Mucosa of descending colon (tissue), 3 donors: Measurements from ENCODE around the gene CLSTN2. TPM values are rescaled to one million over a fixed set of nuclear protein-coding genes. Genes with fewer than 3 reads are reported as not detected.

ENCODE experiments used
- ATAC-seq: fragments of 200-7000 bp; cut with Tn5 transposase; one replicate; pipeline ENCODE4 v1.9.1; 2020; ENCODE audit warnings: mild to moderate bottlenecking, moderate library complexity
- DNase-seq, 3 donors: peaks; one replicate each; pipeline ENCODE4 v3.0.0-alpha.2; 2020
- H3K36me3 ChIP-seq: fragments of 200-600 bp; one replicate; pipeline ENCODE4 v1.8.0; 2021; ENCODE audit warnings: low read depth, mild to moderate bottlenecking
- H3K4me1 ChIP-seq: fragments of 200-600 bp; one replicate; pipeline ENCODE4 v1.8.0; 2021; ENCODE audit warnings: low read depth, mild to moderate bottlenecking
- H3K4me3 ChIP-seq: fragments of 200-600 bp; one replicate; pipeline ENCODE4 v1.8.0; 2021; ENCODE audit warnings: mild to moderate bottlenecking
- H3K9me3 ChIP-seq: fragments of 200-600 bp; one replicate; pipeline ENCODE4 v1.8.0; 2021; ENCODE audit warnings: mild to moderate bottlenecking
- intact Hi-C, 2 donors: fragments of 100-400 bp; cut with DNase I in 1 of 2; cut with micrococcal nuclease in 1 of 2; formaldehyde crosslinking; loops; one replicate each; pipeline versions ENCODE4 v1.11.0 to v1.11.1; 2022; cut with DNase I, micrococcal nuclease
- total RNA-seq, 3 donors: library from RNA; stranded (reverse); fragmentation: NEBNext Ultra II Directional in 2 of 3; extraction: Animal tissue kit (Norgen Biotek cat#: 25700) in 2 of 3; gene quantifications; one replicate each; pipeline versions ENCODE4 v1.2.1 to v1.2.4, GENCODE V29; 2021 to 2023
- TF ChIP-seq, protein P1 (sequence below): fragments of 200-600 bp; IDR thresholded peaks from one replicate; pipeline ENCODE4 v1.8.0; 2022; ENCODE audit warnings: antibody characterized with exemption, mild to moderate bottlenecking
- donor health status: DM: no; HTN: no; CAD: no; lungs with moderate emphysema.
- donor health status: DM: no; HTN: no; CAD: no.
- donor health status: DM: no; HTN: yes; CAD: no.

The CLSTN2 gene
- total RNA-seq, 3 donors from 2014 or later: 0.90 to 5.3 (median 2.5) TPM

- TF ChIP-seq, protein P1, sequence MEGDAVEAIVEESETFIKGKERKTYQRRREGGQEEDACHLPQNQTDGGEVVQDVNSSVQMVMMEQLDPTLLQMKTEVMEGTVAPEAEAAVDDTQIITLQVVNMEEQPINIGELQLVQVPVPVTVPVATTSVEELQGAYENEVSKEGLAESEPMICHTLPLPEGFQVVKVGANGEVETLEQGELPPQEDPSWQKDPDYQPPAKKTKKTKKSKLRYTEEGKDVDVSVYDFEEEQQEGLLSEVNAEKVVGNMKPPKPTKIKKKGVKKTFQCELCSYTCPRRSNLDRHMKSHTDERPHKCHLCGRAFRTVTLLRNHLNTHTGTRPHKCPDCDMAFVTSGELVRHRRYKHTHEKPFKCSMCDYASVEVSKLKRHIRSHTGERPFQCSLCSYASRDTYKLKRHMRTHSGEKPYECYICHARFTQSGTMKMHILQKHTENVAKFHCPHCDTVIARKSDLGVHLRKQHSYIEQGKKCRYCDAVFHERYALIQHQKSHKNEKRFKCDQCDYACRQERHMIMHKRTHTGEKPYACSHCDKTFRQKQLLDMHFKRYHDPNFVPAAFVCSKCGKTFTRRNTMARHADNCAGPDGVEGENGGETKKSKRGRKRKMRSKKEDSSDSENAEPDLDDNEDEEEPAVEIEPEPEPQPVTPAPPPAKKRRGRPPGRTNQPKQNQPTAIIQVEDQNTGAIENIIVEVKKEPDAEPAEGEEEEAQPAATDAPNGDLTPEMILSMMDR: no peak
- H3K9me3 ChIP-seq: no peaks in the 10 kb centered on the region
- DNase-seq: no peak
- ATAC-seq: no peak
- H3K4me1 ChIP-seq: no peaks in the 10 kb centered on the region
- no peaks in the 10 kb centered on the region for H3K36me3 ChIP-seq
- H3K4me3 ChIP-seq: no peak overlapping the region
- intact Hi-C loops: no loop called here
Measured at GRCh38 chr3:140206196-140207040, 271.4 kb downstream of the CLSTN2 start.

GRCh38 chr3:140207541-140207940 is 272.6 kb downstream of the CLSTN2 start:
- H3K4me1 ChIP-seq: no peaks in the 10 kb centered on the region
- no peak overlapping the region for H3K4me3 ChIP-seq
- H3K9me3 ChIP-seq: no peaks in the 10 kb centered on the region
- no peaks in the 10 kb centered on the region for H3K36me3 ChIP-seq
- DNase-seq (no peak), ATAC-seq (no peak)
- TF ChIP-seq, protein P1: no peak
- intact Hi-C loops: no loop called here

DNA sequence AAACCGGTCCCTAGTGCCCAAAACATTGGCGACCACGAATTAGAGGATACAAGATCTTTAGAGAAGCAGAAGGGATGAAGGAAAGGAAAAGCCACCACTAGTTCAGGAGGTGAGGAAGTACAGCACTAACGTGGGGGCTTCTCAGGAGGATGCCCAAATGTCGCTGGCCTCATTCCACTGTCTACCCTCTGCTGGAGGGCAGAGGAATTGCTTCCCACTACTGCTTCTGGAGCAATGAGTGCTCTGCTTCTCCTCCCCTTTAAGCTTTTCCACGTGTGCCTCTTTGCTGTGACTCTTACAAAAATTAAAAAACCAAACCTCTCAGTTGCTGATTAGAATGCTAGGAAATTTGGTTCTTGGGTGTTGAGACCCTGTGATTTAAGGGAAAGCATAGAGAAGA is 281.3 kb downstream of the CLSTN2 start:
- Histone ChIP-seq H3K4me3 (no peak overlapping the region), H3K36me3 (no peaks in the 10 kb centered on the region), H3K9me3 (no peaks in the 10 kb centered on the region), H3K4me1 (no peaks in the 10 kb centered on the region)
- intact Hi-C loops: no loop called here
- DNase-seq (no peak), ATAC-seq (peak; percentile 29)
- TF ChIP-seq, protein P1: no peak

DNA sequence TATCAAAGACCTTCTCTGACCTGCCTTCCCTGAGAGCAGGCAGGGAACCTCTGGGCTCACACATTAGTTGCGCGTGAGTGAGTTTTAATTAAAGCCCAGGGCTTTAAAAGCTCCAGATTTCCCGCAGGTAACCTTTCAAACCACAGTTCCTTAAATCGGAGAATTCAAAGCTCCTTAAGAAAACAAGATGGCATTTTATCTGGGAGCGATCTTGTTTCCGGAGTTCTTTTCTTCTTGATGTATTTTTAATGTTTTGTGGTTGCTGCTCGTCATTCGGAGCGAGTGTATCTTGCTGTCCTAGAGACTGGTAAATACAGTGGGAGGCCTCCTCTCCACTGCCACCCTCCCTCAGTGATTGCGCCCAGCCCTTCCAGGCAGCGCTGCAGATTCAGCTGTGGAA is 284.3 kb downstream of the CLSTN2 start:
- ATAC-seq: no peak
- H3K9me3 ChIP-seq: no peaks in the 10 kb centered on the region
- H3K4me3 ChIP-seq: no peak overlapping the region
- TF ChIP-seq, protein P1: no peak
- intact Hi-C loops: no loop called here
- no peaks in the 10 kb centered on the region for H3K36me3 ChIP-seq
- no peak for DNase-seq
- H3K4me1 ChIP-seq: no peaks in the 10 kb centered on the region

DNA sequence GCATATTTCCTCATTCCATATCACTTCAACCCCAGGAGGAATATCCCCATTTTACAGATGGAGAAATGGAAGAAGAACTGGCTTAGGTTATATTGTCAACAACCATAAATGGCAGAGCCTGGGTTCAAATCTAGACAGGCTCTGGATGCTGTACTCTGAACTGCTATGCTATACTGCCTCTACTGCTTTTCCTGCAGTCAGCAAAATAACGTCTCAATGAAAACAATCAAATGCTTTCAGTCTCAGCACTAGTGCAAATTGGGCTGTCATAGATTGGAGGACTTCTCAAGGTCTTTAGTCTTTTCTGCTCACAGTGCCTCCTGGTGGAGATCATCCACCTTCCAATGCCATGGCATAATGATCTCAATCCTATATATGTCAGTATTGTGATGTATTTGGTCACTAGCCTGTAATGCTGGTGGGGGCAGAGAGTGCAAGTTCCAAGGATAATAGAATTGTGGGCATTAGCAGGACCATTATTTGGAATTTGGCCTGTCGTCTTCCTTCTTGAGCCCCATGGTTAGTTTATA is 285.0 kb downstream of the CLSTN2 start:
- TF ChIP-seq, protein P1: no peak
- H3K9me3 ChIP-seq: no peaks in the 10 kb centered on the region
- intact Hi-C loops: no loop called here
- H3K36me3 ChIP-seq: no peaks in the 10 kb centered on the region
- ATAC-seq (no peak), DNase-seq (peak in 1 of 3 donors; percentile 4)
- no peak overlapping the region for H3K4me3 ChIP-seq
- H3K4me1 ChIP-seq: no peaks in the 10 kb centered on the region
